Loucy (cell line): ENCODE results near the gene ZBTB24.
A peak's percentile ranks its signal among the peaks of the same experiment; 100 is the strongest.

Experiments used
- H2AFZ ChIP-seq: fragments of 200-600 bp; sonication (generic); 2 replicates; pipeline ENCODE4 v1.6.0; 2016; ENCODE audit warnings: antibody characterized with exemption, mild to moderate bottlenecking, low read length, moderate library complexity
- H3F3A ChIP-seq: fragments of 200-600 bp; 2 replicates; pipeline ENCODE4 v1.6.0; 2016; ENCODE audit warnings: antibody characterized with exemption, low read depth, mild to moderate bottlenecking
- H3K27me3 ChIP-seq: fragments of 200-600 bp; sonication (generic); 2 replicates; pipeline ENCODE4 v1.6.1; 2014; ENCODE audit warnings: low read length, mild to moderate bottlenecking; ENCODE audit not compliant: insufficient read depth, poor library complexity, severe bottlenecking
- H3K36me3 ChIP-seq: fragments of 200-600 bp; sonication (generic); 2 replicates; pipeline ENCODE4 v1.6.1; 2016; ENCODE audit warnings: low read length; ENCODE audit not compliant: insufficient read depth
- H3K4me1 ChIP-seq: fragments of 200-600 bp; sonication (generic); 2 replicates; pipeline ENCODE4 v1.5.1; 2014; ENCODE audit warnings: low read length, mild to moderate bottlenecking; ENCODE audit not compliant: insufficient read depth, poor library complexity, severe bottlenecking
- H3K4me2 ChIP-seq: fragments of 200-600 bp; sonication (generic); 2 replicates; pipeline ENCODE4 v1.6.0; 2014; ENCODE audit warnings: antibody characterized with exemption, low read length, low read depth, mild to moderate bottlenecking; ENCODE audit not compliant: poor library complexity, severe bottlenecking
- H3K4me3 ChIP-seq: fragments of 200-600 bp; sonication (generic); 2 replicates; pipeline ENCODE4 v1.5.1; 2014; ENCODE audit warnings: low read length, mild to moderate bottlenecking, mixed read lengths; ENCODE audit not compliant: poor library complexity, severe bottlenecking
- H3K79me2 ChIP-seq: fragments of 200-600 bp; sonication (generic); 2 replicates; pipeline ENCODE4 v1.6.1; 2014; ENCODE audit warnings: low read length; ENCODE audit not compliant: insufficient read depth
- H3K9ac ChIP-seq: fragments of 200-600 bp; sonication (generic); 2 replicates; pipeline ENCODE4 v1.6.0; 2014; ENCODE audit warnings: mild to moderate bottlenecking, low read depth, low read length, moderate library complexity; ENCODE audit not compliant: poor library complexity, severe bottlenecking
- H3K9me2 ChIP-seq: fragments of 200-600 bp; sonication (generic); replicated peaks from 2 replicates; pipeline ENCODE4 v1.6.1; 2016; ENCODE audit warnings: low read depth, low read length, mixed read lengths
- H3K9me3 ChIP-seq: fragments of 200-600 bp; sonication (generic); 2 replicates; pipeline ENCODE4 v1.6.1; 2014; ENCODE audit warnings: mild to moderate bottlenecking, antibody characterized with exemption, low read length, low read depth; ENCODE audit not compliant: insufficient read depth
- H4K20me1 ChIP-seq: fragments of 200-600 bp; sonication (generic); 2 replicates; pipeline ENCODE4 v1.6.0; 2014; ENCODE audit warnings: antibody characterized with exemption, low read length, mild to moderate bottlenecking; ENCODE audit not compliant: insufficient read depth, poor library complexity, severe bottlenecking
- CTCF ChIP-seq: fragments of 200-600 bp; sonication (generic); conservative IDR thresholded peaks from 2 replicates; pipeline ENCODE4 v1.5.1; 2014; ENCODE audit warnings: mild to moderate bottlenecking, antibody characterized with exemption, low read length
- EZH2phosphoT487 ChIP-seq: fragments of 200-600 bp; IDR thresholded peaks from 2 replicates; pipeline ENCODE4 v1.6.1; 2018; ENCODE audit warnings: antibody characterized with exemption, mild to moderate bottlenecking, moderate library complexity, borderline replicate concordance

ZBTB24 gene

GRCh38 chr6:109428889-109429477, 54.0 kb downstream of the ZBTB24 start:
- no peaks in the 10 kb centered on the region for H3K27me3 ChIP-seq
- TF ChIP-seq CTCF (no peak), EZH2phosphoT487 (no peak)

GRCh38 chr6:109424946-109425345, 58.1 kb downstream of the ZBTB24 start:
- TF ChIP-seq EZH2phosphoT487 (no peak), CTCF (no peak)
- no peaks in the 10 kb centered on the region for H3K79me2 ChIP-seq

More at GRCh38 chr6:109428889-109429477, 54.0 kb downstream of the ZBTB24 start:
- no peak overlapping the region for H2AFZ ChIP-seq
- H3F3A ChIP-seq = no peaks in the 10 kb centered on the region
- no peaks in the 10 kb centered on the region for H3K9me3 ChIP-seq
- H3K9ac ChIP-seq = no peak overlapping the region
- no peaks in the 10 kb centered on the region for H3K36me3 ChIP-seq
- no peak overlapping the region for H3K4me2 ChIP-seq
- no peaks in the 10 kb centered on the region for H3K4me1 ChIP-seq
- H3K4me3 ChIP-seq = no peak overlapping the region
- H3K9me2 ChIP-seq = no peaks in the 10 kb centered on the region
- no peaks in the 10 kb centered on the region for H4K20me1 ChIP-seq
- no peaks in the 10 kb centered on the region for H3K79me2 ChIP-seq

GRCh38 chr6:109421184-109421583, 61.8 kb downstream of the ZBTB24 start:
- no peak overlapping the region for H3K4me2 ChIP-seq
- no peaks in the 10 kb centered on the region for H3K27me3 ChIP-seq
- no peaks in the 10 kb centered on the region for H4K20me1 ChIP-seq
- H3F3A ChIP-seq = no peaks in the 10 kb centered on the region
- no peaks in the 10 kb centered on the region for H3K9me3 ChIP-seq
- no peaks in the 10 kb centered on the region for H3K36me3 ChIP-seq
- no peaks in the 10 kb centered on the region for H3K79me2 ChIP-seq
- no peak overlapping the region for H2AFZ ChIP-seq
- no peak overlapping the region for H3K9ac ChIP-seq
- H3K9me2 ChIP-seq = no peaks in the 10 kb centered on the region
- no peaks in the 10 kb centered on the region for H3K4me1 ChIP-seq
- TF ChIP-seq EZH2phosphoT487 (no peak), CTCF (no peak)
- no peak overlapping the region for H3K4me3 ChIP-seq

More at GRCh38 chr6:109424946-109425345, 58.1 kb downstream of the ZBTB24 start:
- Histone ChIP-seq H3K4me1 (no peaks in the 10 kb centered on the region), H4K20me1 (no peaks in the 10 kb centered on the region), H3K9ac (no peak overlapping the region), H3K36me3 (no peaks in the 10 kb centered on the region), H3K9me3 (no peaks in the 10 kb centered on the region), H3K9me2 (no peaks in the 10 kb centered on the region), H3F3A (no peaks in the 10 kb centered on the region), H3K4me3 (no peak overlapping the region), H2AFZ (no peak overlapping the region; the same call in 1 of the 2 replicates), H3K4me2 (peak overlapping the region; percentile 14), H3K27me3 (no peaks in the 10 kb centered on the region)
